Ascending aorta (tissue), 2 donors: ENCODE measurements around the gene RASGRF1. TPM values are rescaled to one million over a fixed set of nuclear protein-coding genes. Genes with fewer than 3 reads are reported as not detected.

ENCODE experiments used
- DNase-seq, 2 donors: peaks; one replicate each; pipeline ENCODE4 v3.0.0-alpha.2; 2019; ENCODE audit warnings: low spot score in 2 of 2
- H3K27ac ChIP-seq, 2 donors: fragments of 200-600 bp; sonication (generic); one replicate each; pipeline ENCODE4 v1.5.1; 2016 to 2017; ENCODE audit warnings: mild to moderate bottlenecking in 1 of 2
- H3K27me3 ChIP-seq: fragments of 200-600 bp; sonication (generic); one replicate; pipeline ENCODE4 v1.5.1; 2017
- H3K36me3 ChIP-seq, 2 donors: fragments of 200-600 bp; sonication (generic); one replicate each; pipeline ENCODE4 v1.5.1; 2016
- H3K4me1 ChIP-seq, 2 donors: fragments of 200-600 bp; sonication (generic); one replicate each; pipeline ENCODE4 v1.5.1; 2016 to 2017; ENCODE audit warnings: mild to moderate bottlenecking in 1 of 2
- H3K4me3 ChIP-seq, 2 donors: fragments of 200-600 bp; sonication (generic); one replicate each; pipeline ENCODE4 v1.5.1; 2016 to 2017; ENCODE audit warnings: mild to moderate bottlenecking in 1 of 2
- H3K9me3 ChIP-seq, 2 donors: fragments of 200-600 bp; sonication (generic); one replicate each; pipeline ENCODE4 v1.5.1; 2016
- intact Hi-C: fragments of 100-400 bp; cut with DNase I; formaldehyde crosslinking; loops from one replicate; pipeline ENCODE4 v1.15.1; 2023
- total RNA-seq: library from RNA; depleted of rRNA; stranded (reverse); fragments of >200 nt; gene quantifications from one replicate; pipeline ENCODE4 v1.1.0, GENCODE V29; 2016
- TF ChIP-seq, protein P1 (sequence below), 3 experiments: fragments of 200-600 bp in 2 of 3; fragments of 450-650 bp in 1 of 3; sonication (generic) in 2 of 3; IDR thresholded peaks; one replicate each; pipeline ENCODE4 v1.5.1; 2016 to 2019; ENCODE audit warnings: antibody characterized with exemption in 3 of 3, mild to moderate bottlenecking in 1 of 3, moderate library complexity in 1 of 3

RASGRF1 gene
- total RNA-seq, 1 donor from 2014 or later: not detected

DNA sequence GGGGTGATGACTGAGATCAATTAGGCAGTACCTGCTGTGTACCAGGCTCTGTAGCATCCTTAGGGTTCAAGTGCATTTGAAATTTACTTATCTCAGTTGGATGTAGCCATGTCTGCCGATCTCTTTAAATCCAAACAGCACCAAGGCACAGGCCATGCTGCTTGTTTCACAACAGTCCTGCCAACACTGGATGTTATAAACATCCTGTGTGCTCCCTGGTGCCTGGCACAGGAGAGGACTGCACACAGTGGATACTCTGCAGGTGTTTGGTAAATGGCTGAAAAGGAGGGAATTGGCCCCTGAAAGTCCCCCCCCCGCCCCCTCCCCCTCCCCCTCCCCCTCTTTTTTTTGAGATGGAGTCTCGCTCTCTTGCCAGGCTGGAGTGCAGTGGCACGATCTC is 172.7 kb downstream of the RASGRF1 start:
- Histone ChIP-seq H3K36me3 (peaks cover 49 to 56% of the 10 kb centered on the region in 2 donors), H3K4me1 (peaks cover 7 to 35% of the 10 kb centered on the region in 2 donors), H3K4me3 (no peak overlapping the region), H3K27me3 (no peaks in the 10 kb centered on the region), H3K9me3 (no peaks in the 10 kb centered on the region), H3K27ac (peak overlapping the region in 1 of 2 donors; percentile 4)
- TF ChIP-seq, protein P1, sequence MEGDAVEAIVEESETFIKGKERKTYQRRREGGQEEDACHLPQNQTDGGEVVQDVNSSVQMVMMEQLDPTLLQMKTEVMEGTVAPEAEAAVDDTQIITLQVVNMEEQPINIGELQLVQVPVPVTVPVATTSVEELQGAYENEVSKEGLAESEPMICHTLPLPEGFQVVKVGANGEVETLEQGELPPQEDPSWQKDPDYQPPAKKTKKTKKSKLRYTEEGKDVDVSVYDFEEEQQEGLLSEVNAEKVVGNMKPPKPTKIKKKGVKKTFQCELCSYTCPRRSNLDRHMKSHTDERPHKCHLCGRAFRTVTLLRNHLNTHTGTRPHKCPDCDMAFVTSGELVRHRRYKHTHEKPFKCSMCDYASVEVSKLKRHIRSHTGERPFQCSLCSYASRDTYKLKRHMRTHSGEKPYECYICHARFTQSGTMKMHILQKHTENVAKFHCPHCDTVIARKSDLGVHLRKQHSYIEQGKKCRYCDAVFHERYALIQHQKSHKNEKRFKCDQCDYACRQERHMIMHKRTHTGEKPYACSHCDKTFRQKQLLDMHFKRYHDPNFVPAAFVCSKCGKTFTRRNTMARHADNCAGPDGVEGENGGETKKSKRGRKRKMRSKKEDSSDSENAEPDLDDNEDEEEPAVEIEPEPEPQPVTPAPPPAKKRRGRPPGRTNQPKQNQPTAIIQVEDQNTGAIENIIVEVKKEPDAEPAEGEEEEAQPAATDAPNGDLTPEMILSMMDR (IDR thresholded peaks at IDR 0.05): no peak
- no peak for DNase-seq
- intact Hi-C loops: no loop called here

DNA sequence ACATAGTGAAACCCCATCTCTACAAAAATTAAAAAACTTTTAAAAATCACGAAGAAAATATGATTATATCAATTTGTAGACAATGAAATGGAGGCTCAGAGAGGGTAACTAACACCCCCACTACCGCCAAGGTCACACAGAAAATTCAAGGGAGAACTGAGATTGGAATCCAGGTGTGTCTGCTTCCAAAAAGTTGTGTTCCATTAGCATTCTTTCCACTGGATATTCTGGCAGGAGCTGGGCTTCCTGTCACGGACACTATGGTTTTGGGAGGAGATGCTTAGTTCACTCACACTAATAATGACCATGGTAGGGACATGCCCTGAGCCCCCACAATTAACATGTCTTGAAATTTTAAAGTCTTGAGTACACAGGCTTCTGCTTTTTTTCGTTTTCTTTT is 174.5 kb downstream of the RASGRF1 start:
- Histone ChIP-seq H3K4me3 (no peak overlapping the region), H3K4me1 (peaks cover 7 to 37% of the 10 kb centered on the region in 2 donors), H3K36me3 (peaks cover 47 to 49% of the 10 kb centered on the region in 2 donors), H3K9me3 (no peaks in the 10 kb centered on the region), H3K27ac (peak overlapping the region; percentile 81), H3K27me3 (no peaks in the 10 kb centered on the region)
- no peak for DNase-seq
- intact Hi-C loops: no loop called here
- TF ChIP-seq, protein P1 (IDR thresholded peaks at IDR 0.05): no peak

DNA sequence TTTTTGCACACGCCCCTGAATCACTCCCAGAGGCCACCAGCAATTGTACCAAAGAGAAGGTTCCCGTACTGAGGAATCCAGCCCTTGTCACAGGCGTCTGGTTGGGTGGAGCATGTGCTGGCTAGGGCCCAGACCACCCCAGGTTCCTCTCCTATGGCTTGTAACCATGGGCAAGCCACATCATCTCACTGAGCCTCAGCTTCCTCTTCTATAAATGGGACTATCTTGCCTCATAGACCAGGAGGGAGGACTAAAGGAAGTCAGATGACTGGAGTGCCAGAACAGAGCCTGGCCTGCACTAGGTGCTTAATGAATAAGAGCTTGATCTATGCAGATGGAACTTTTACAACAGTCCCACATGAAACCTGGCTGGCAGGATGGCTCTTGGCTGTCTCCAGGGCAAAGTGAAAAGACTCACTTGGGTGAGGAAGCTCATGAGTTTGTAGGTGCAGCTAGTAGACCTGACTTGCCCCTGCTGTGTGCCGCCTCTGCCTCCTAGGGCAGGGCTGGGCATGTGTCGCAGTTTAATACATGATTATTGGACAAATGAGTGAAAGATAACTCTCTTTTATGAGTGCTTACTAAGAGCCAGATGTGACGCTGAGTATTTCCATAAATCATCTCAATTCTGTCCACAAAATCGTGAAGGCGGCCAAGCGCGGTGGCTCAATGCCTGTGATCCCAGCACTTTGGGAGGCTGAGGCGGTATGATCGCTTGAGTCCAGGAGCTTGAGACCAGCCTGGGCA is 175.1 kb downstream of the RASGRF1 start:
- no peak overlapping the region for H3K4me3 ChIP-seq
- no peaks in the 10 kb centered on the region for H3K9me3 ChIP-seq
- peaks cover 48 to 50% of the 10 kb centered on the region in 2 donors for H3K36me3 ChIP-seq
- peak overlapping the region; percentile 81 for H3K27ac ChIP-seq
- peak in 1 of 2 donors; percentile 57 for DNase-seq
- intact Hi-C loops: loop anchor here (2.0 kb wide), 1 partner anchor 63 kb away; no protein-coding TSS in a partner anchor
- no peaks in the 10 kb centered on the region for H3K27me3 ChIP-seq
- H3K4me1 ChIP-seq: peaks cover 7 to 39% of the 10 kb centered on the region in 2 donors
- TF ChIP-seq, protein P1 (IDR thresholded peaks at IDR 0.05): no peak

- Histone ChIP-seq H3K36me3 (peaks cover 49 to 52% of the 10 kb centered on the region in 2 donors), H3K4me1 (peaks cover 7 to 45% of the 10 kb centered on the region in 2 donors), H3K27ac (peak overlapping the region; percentile 81 to 83), H3K9me3 (no peaks in the 10 kb centered on the region), H3K4me3 (no peak overlapping the region), H3K27me3 (no peaks in the 10 kb centered on the region)
- TF ChIP-seq, protein P1 (IDR thresholded peaks at IDR 0.05): peak; percentile 32 to 65 (median 62)
- DNase-seq: peak; percentile 45 to 87
- intact Hi-C loops: loop anchor here (1.0 to 5.0 kb wide), 4 partner anchors 33 to 268 kb away; partner anchors contain the start of gene CTSH
These were observed 176.4 kb downstream of the RASGRF1 start for GRCh38 chr15:78914027-78914764.

GRCh38 chr15:78913012-78913411 is 177.6 kb downstream of the RASGRF1 start:
- TF ChIP-seq, protein P1 (IDR thresholded peaks at IDR 0.05): no peak
- Histone ChIP-seq H3K4me3 (no peak overlapping the region), H3K36me3 (peaks cover 42 to 51% of the 10 kb centered on the region in 2 donors), H3K9me3 (no peaks in the 10 kb centered on the region), H3K27ac (peak overlapping the region; percentile 77 to 83), H3K4me1 (peaks cover 7 to 49% of the 10 kb centered on the region in 2 donors), H3K27me3 (no peaks in the 10 kb centered on the region)
- intact Hi-C loops: loop anchor here (5.0 kb wide), 2 partner anchors 34 to 269 kb away; partner anchors contain the start of gene CTSH
- no peak for DNase-seq
